GM23338 (cell line): ENCODE data around the gene TPO. TPM values are rescaled to one million over a fixed set of nuclear protein-coding genes. Genes with fewer than 3 reads are reported as not detected.

ENCODE experiments used
- ATAC-seq: fragments of 200-7000 bp; cut with Tn5 transposase; 3 replicates; pipeline ENCODE4 v1.9.1; 2020
- DNase-seq: peaks from one replicate; pipeline ENCODE4 v3.0.0-alpha.2; 2015; ENCODE audit warnings: low spot score
- H2AFZ ChIP-seq: fragments of 200-600 bp; sonication (generic); 2 replicates; pipeline ENCODE4 v1.8.0; 2016; ENCODE audit warnings: antibody characterized with exemption, mild to moderate bottlenecking, moderate library complexity
- H3F3A ChIP-seq: fragments of 200-600 bp; sonication (generic); replicated peaks from 2 replicates; pipeline ENCODE4 v1.8.0; 2017; ENCODE audit warnings: antibody characterized with exemption, mixed run types, low read depth
- H3K27ac ChIP-seq: fragments of 200-600 bp; sonication (generic); 2 replicates; pipeline ENCODE4 v1.6.1; 2016; ENCODE audit warnings: low read depth
- H3K27me3 ChIP-seq: fragments of 200-600 bp; sonication (generic); 2 replicates; pipeline ENCODE4 v1.8.0; 2016; ENCODE audit warnings: mild to moderate bottlenecking, mixed run types, moderate library complexity; ENCODE audit not compliant: insufficient read depth
- H3K36me3 ChIP-seq: fragments of 200-600 bp; sonication (generic); 2 replicates; pipeline ENCODE4 v1.8.0; 2016; ENCODE audit warnings: mild to moderate bottlenecking; ENCODE audit not compliant: insufficient read depth
- H3K4me1 ChIP-seq: fragments of 200-600 bp; sonication (generic); 2 replicates; pipeline ENCODE4 v1.8.0; 2016; ENCODE audit warnings: mild to moderate bottlenecking, moderate library complexity; ENCODE audit not compliant: insufficient read depth
- H3K4me2 ChIP-seq: fragments of 200-600 bp; sonication (generic); 2 replicates; pipeline ENCODE4 v1.7.1; 2017; ENCODE audit warnings: mixed run types
- H3K4me3 ChIP-seq: fragments of 200-600 bp; sonication (generic); 2 replicates; pipeline ENCODE4 v1.6.1; 2016; ENCODE audit warnings: mixed run types
- H3K79me2 ChIP-seq: fragments of 200-600 bp; sonication (generic); replicated peaks from 2 replicates; pipeline ENCODE4 v1.8.0; 2017; ENCODE audit warnings: mild to moderate bottlenecking; ENCODE audit not compliant: insufficient read depth
- H3K9me2 ChIP-seq: fragments of 200-600 bp; sonication (generic); 2 replicates; pipeline ENCODE4 v1.8.0; 2017; ENCODE audit not compliant: insufficient read depth
- H4K20me1 ChIP-seq: fragments of 200-600 bp; sonication (generic); replicated peaks from 2 replicates; pipeline ENCODE4 v1.8.0; 2017; ENCODE audit warnings: mild to moderate bottlenecking; ENCODE audit not compliant: insufficient read depth
- H3K27ac Mint-ChIP-seq: 2 replicates; pipeline ENCODE4 v1.8.0; 2020; ENCODE audit warnings: inconsistent platforms, mild to moderate bottlenecking, moderate library complexity, mixed read lengths
- H3K27me3 Mint-ChIP-seq: 3 replicates; pipeline ENCODE4 v1.8.0; 2022; ENCODE audit warnings: low read depth, mild to moderate bottlenecking, moderate library complexity, mixed read lengths, inconsistent platforms; ENCODE audit not compliant: insufficient read depth, poor library complexity
- H3K36me3 Mint-ChIP-seq: 3 replicates; pipeline ENCODE4 v1.8.0; 2021; ENCODE audit warnings: low read depth, mild to moderate bottlenecking, inconsistent platforms, moderate library complexity, mixed read lengths
- H3K4me1 Mint-ChIP-seq: 3 replicates; pipeline ENCODE4 v1.8.0; 2020; ENCODE audit warnings: mild to moderate bottlenecking, inconsistent platforms, mixed read lengths
- H3K4me3 Mint-ChIP-seq: 3 replicates; pipeline ENCODE4 v1.8.0; 2021; ENCODE audit warnings: moderate library complexity, mild to moderate bottlenecking, inconsistent platforms, mixed read lengths
- H3K9me3 Mint-ChIP-seq: 3 replicates; pipeline ENCODE4 v1.8.0; 2020; ENCODE audit warnings: moderate library complexity, mild to moderate bottlenecking, inconsistent platforms, mixed read lengths
- CREB1 ChIP-seq: fragments of 250-450 bp; sonication (Bioruptor Pico); IDR thresholded peaks from 2 replicates; pipeline ENCODE4 v1.5.0; 2020; ENCODE audit warnings: low read depth, mild to moderate bottlenecking, moderate library complexity
- EZH2 ChIP-seq: fragments of 200-600 bp; sonication (generic); IDR thresholded peaks from one replicate; pipeline ENCODE4 v1.8.0; 2017; ENCODE audit warnings: antibody characterized with exemption, mild to moderate bottlenecking, low read depth; ENCODE audit not compliant: unreplicated experiment
- JUNB ChIP-seq: IDR thresholded peaks from one replicate; pipeline ENCODE4 v1.6.1; 2016; ENCODE audit warnings: antibody characterized with exemption; ENCODE audit not compliant: unreplicated experiment
- STAT1 ChIP-seq: IDR thresholded peaks from one replicate; pipeline ENCODE4 v1.6.1; 2016; ENCODE audit warnings: antibody characterized with exemption; ENCODE audit not compliant: unreplicated experiment
- ZNF114 ChIP-seq: fragments of 250-450 bp; sonication (Bioruptor Pico); IDR thresholded peaks from 2 replicates; pipeline ENCODE4 v1.5.0; 2020; ENCODE audit warnings: mild to moderate bottlenecking, moderate library complexity
- polyA plus RNA-seq: library from polyadenylated mRNA; unstranded; fragments of >200 nt; fragmentation: Nextera tagmentation; extraction: Ambion mirVana; gene quantifications from 2 replicates; pipeline ENCODE4 v1.2.1, GENCODE V29; 2016
- total RNA-seq: library from RNA; depleted of rRNA; stranded (reverse); fragments of >200 nt; shearing (Covaris generic); gene quantifications from 2 replicates; pipeline ENCODE4 v1.2.3, GENCODE V29; 2014
- TF ChIP-seq, protein P1 (sequence below): IDR thresholded peaks from one replicate; pipeline ENCODE4 v1.6.1; 2018; ENCODE audit warnings: antibody characterized with exemption; ENCODE audit not compliant: unreplicated experiment
- TF ChIP-seq, protein P2 (sequence below): IDR thresholded peaks from 2 replicates; pipeline ENCODE4 v1.6.1; 2016; ENCODE audit warnings: antibody characterized with exemption
- TF ChIP-seq, protein P3 (sequence below), 2 experiments: fragments of 200-600 bp in 1 of 2; sonication (generic) in 1 of 2; conservative IDR thresholded peaks; 2 replicates each; pipeline versions ENCODE4 v1.5.1 to v1.6.1; 2016 to 2017; ENCODE audit warnings: antibody characterized with exemption in 2 of 2, low read depth in 2 of 2, mild to moderate bottlenecking in 2 of 2, moderate library complexity in 1 of 2

TPO gene
- total and polyA plus RNA-seq, 2 experiments from 2014 or later: 0.74 TPM; not detected in 1

GRCh38 chr2:1588051-1588977 lies 175.1 kb downstream of the TPO start:
- Histone ChIP-seq H4K20me1 (no peaks in the 10 kb centered on the region; the same call in 1 of the 2 replicates), H3K4me1 (0 out of 2 replicates have a peak, but pooled peaks cover 10% of the 10 kb centered on the region), H2AFZ (no peak overlapping the region), H3K27me3 (no peaks in the 10 kb centered on the region), H3K4me3 (no peak overlapping the region), H3K9me2 (no peaks in the 10 kb centered on the region), H3F3A (no peaks in the 10 kb centered on the region; the same call in 1 of the 2 replicates), H3K27ac (no peak overlapping the region), H3K4me2 (no peak overlapping the region), H3K79me2 (no peaks in the 10 kb centered on the region), H3K36me3 (no peaks in the 10 kb centered on the region)
- no peaks in the 10 kb centered on the region for H3K9me3 Mint-ChIP-seq
- H3K36me3 Mint-ChIP-seq: peaks cover 3% of the 10 kb centered on the region; the same call in 1 of the 3 replicates
- DNase-seq (no peak), ATAC-seq (no peak)
- no peak overlapping the region for H3K4me3 Mint-ChIP-seq
- peak overlapping the region; percentile 62; the same call in 1 of the 2 replicates for H3K27ac Mint-ChIP-seq
- TF ChIP-seq, protein P1, sequence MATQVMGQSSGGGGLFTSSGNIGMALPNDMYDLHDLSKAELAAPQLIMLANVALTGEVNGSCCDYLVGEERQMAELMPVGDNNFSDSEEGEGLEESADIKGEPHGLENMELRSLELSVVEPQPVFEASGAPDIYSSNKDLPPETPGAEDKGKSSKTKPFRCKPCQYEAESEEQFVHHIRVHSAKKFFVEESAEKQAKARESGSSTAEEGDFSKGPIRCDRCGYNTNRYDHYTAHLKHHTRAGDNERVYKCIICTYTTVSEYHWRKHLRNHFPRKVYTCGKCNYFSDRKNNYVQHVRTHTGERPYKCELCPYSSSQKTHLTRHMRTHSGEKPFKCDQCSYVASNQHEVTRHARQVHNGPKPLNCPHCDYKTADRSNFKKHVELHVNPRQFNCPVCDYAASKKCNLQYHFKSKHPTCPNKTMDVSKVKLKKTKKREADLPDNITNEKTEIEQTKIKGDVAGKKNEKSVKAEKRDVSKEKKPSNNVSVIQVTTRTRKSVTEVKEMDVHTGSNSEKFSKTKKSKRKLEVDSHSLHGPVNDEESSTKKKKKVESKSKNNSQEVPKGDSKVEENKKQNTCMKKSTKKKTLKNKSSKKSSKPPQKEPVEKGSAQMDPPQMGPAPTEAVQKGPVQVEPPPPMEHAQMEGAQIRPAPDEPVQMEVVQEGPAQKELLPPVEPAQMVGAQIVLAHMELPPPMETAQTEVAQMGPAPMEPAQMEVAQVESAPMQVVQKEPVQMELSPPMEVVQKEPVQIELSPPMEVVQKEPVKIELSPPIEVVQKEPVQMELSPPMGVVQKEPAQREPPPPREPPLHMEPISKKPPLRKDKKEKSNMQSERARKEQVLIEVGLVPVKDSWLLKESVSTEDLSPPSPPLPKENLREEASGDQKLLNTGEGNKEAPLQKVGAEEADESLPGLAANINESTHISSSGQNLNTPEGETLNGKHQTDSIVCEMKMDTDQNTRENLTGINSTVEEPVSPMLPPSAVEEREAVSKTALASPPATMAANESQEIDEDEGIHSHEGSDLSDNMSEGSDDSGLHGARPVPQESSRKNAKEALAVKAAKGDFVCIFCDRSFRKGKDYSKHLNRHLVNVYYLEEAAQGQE: no peak
- TF ChIP-seq, protein P2, sequence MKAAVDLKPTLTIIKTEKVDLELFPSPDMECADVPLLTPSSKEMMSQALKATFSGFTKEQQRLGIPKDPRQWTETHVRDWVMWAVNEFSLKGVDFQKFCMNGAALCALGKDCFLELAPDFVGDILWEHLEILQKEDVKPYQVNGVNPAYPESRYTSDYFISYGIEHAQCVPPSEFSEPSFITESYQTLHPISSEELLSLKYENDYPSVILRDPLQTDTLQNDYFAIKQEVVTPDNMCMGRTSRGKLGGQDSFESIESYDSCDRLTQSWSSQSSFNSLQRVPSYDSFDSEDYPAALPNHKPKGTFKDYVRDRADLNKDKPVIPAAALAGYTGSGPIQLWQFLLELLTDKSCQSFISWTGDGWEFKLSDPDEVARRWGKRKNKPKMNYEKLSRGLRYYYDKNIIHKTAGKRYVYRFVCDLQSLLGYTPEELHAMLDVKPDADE: no peak
- TF ChIP-seq JUNB: no peak
- no peak for TF ChIP-seq ZNF114 (CRISPR knock-in tag)
- no peak for TF ChIP-seq STAT1
- no peak for TF ChIP-seq CREB1 (CRISPR knock-in tag)
- no peak for TF ChIP-seq EZH2
- H3K4me1 Mint-ChIP-seq: peaks cover 23% of the 10 kb centered on the region
- H3K27me3 Mint-ChIP-seq: peaks cover 6% of the 10 kb centered on the region

GRCh38 chr2:1588978-1589621 lies 175.8 kb downstream of the TPO start:
- H4K20me1 ChIP-seq: no peaks in the 10 kb centered on the region; the same call in 1 of the 2 replicates
- H3K27ac ChIP-seq: no peak overlapping the region
- no peaks in the 10 kb centered on the region for H3K27me3 ChIP-seq
- peaks cover 25% of the 10 kb centered on the region for H3K4me1 Mint-ChIP-seq
- H3K36me3 Mint-ChIP-seq: peaks cover 3% of the 10 kb centered on the region; the same call in 1 of the 3 replicates
- H3K36me3 ChIP-seq: no peaks in the 10 kb centered on the region
- peaks cover 6% of the 10 kb centered on the region for H3K27me3 Mint-ChIP-seq
- TF ChIP-seq, protein P1: no peak
- TF ChIP-seq, protein P3, sequence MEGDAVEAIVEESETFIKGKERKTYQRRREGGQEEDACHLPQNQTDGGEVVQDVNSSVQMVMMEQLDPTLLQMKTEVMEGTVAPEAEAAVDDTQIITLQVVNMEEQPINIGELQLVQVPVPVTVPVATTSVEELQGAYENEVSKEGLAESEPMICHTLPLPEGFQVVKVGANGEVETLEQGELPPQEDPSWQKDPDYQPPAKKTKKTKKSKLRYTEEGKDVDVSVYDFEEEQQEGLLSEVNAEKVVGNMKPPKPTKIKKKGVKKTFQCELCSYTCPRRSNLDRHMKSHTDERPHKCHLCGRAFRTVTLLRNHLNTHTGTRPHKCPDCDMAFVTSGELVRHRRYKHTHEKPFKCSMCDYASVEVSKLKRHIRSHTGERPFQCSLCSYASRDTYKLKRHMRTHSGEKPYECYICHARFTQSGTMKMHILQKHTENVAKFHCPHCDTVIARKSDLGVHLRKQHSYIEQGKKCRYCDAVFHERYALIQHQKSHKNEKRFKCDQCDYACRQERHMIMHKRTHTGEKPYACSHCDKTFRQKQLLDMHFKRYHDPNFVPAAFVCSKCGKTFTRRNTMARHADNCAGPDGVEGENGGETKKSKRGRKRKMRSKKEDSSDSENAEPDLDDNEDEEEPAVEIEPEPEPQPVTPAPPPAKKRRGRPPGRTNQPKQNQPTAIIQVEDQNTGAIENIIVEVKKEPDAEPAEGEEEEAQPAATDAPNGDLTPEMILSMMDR (conservative IDR thresholded peaks at IDR 0.05; ENCODE audit: low read depth in 2 of 2): peak in 1 of 2 experiments; percentile 18; a peak in 1 of 4 replicates
- TF ChIP-seq EZH2 (no peak), STAT1 (no peak)
- TF ChIP-seq, protein P2: no peak
- DNase-seq: peak; percentile 40
- H3F3A ChIP-seq: no peaks in the 10 kb centered on the region; the same call in 1 of the 2 replicates
- H2AFZ ChIP-seq: no peak overlapping the region
- peak; percentile 2; the same call in 1 of the 3 replicates for ATAC-seq
- H3K4me3 ChIP-seq: no peak overlapping the region
- no peaks in the 10 kb centered on the region for H3K9me2 ChIP-seq
- no peaks in the 10 kb centered on the region for H3K79me2 ChIP-seq
- H3K27ac Mint-ChIP-seq: no peak overlapping the region
- H3K9me3 Mint-ChIP-seq: no peaks in the 10 kb centered on the region
- H3K4me1 ChIP-seq: 0 out of 2 replicates have a peak, but pooled peaks cover 10% of the 10 kb centered on the region
- no peak overlapping the region for H3K4me2 ChIP-seq
- H3K4me3 Mint-ChIP-seq: no peak overlapping the region
